ENCODE results near the gene CRYBG3.

Gene CRYBG3

DNA sequence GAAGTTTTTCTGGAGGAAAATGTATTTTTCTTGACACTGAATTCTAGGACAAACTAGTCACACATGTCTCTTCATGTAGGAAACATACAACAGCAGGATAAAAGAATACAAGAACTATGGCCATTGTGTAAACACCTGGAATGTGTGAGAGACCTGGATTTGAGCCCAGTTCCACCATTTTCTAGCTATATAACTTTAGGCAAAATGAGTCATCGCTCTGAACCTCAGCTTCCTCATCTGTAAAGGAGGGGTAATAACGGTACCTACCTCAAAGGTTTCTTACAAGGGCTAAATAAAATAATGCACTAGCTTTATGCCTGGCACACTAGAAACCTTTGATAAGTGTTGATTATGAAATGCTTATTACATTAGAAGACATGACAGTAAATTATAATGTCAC is 92.6 kb downstream of the CRYBG3 start:
- POLR2A ChIA-PET, result no interaction called here
- CTCF ChIA-PET, result interaction anchor here (0.6 kb wide), 1 partner anchor 149 kb away, joined by 3 read pairs; no protein-coding TSS in a partner anchor
- TF ChIP-seq SETDB1 (IDR thresholded peaks at IDR 0.05; ENCODE audit: insufficient read length, low read length), result no peak
- no peak for TF ChIP-seq BCL11B (tag by site-specific recombination; IDR thresholded peaks at IDR 0.05; ENCODE audit: low read depth)
- TF ChIP-seq ZNF366 (tag by site-specific recombination; conservative IDR thresholded peaks at IDR 0.05), result 0 out of 2 replicates have a peak, but pooled peaks have one; percentile 26
- Histone ChIP-seq H3K27ac (ENCODE audit: extremely low read depth, low read depth, low read length) (no peak overlapping the region), H3K36me3 (ENCODE audit: control insufficient read depth in 2 of 2, insufficient read depth in 1 of 2, low read length in 2 of 2) (peaks cover 0 to 7% of the 10 kb centered on the region in 2 experiments; a peak in 1 of 3 replicates), H3K4me1 (ENCODE audit: control insufficient read depth, insufficient read depth, low read length) (no peaks in the 10 kb centered on the region), H3K9me3 (ENCODE audit: control insufficient read depth, insufficient read depth, low read depth, low read length) (no peaks in the 10 kb centered on the region), H3K4me3 (ENCODE audit: low read depth, low read length) (no peak overlapping the region)

DNA sequence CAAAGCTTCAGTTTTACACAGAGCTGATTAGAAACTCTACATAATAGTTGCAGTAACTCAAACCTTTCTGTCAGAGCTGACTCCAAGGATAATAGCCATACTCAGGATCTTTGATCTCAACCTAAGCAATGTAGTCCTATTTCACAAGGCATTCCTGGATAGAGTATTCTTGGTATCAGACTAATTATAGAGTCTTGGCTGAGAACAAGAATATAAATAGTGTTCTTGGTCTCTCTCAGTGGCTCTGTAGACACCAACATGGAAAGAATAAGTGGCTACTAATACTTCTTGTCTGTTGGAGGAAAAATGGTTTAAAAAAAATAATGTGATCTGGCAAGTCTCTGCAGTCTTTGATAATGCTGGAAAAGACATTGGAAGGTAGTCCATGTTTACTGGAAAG is 94.8 kb downstream of the CRYBG3 start:
- H3K9me3 ChIP-seq (ENCODE audit: control insufficient read depth, insufficient read depth, low read depth, low read length), result no peaks in the 10 kb centered on the region
- ChIA-PET CTCF (no interaction called here), POLR2A (no interaction called here)
- no peaks in the 10 kb centered on the region for H3K4me1 ChIP-seq (ENCODE audit: control insufficient read depth, insufficient read depth, low read length)
- H3K36me3 ChIP-seq (ENCODE audit: control insufficient read depth in 2 of 2, insufficient read depth in 1 of 2, low read length in 2 of 2), result peaks cover 0 to 7% of the 10 kb centered on the region in 2 experiments; a peak in 1 of 3 replicates
- H3K27ac ChIP-seq (ENCODE audit: extremely low read depth, low read depth, low read length), result no peak overlapping the region
- TF ChIP-seq ZNF701 (tag by site-specific recombination; IDR thresholded peaks at IDR 0.05), result no peak
- no peak overlapping the region for H3K4me3 ChIP-seq (ENCODE audit: low read depth, low read length)

DNA sequence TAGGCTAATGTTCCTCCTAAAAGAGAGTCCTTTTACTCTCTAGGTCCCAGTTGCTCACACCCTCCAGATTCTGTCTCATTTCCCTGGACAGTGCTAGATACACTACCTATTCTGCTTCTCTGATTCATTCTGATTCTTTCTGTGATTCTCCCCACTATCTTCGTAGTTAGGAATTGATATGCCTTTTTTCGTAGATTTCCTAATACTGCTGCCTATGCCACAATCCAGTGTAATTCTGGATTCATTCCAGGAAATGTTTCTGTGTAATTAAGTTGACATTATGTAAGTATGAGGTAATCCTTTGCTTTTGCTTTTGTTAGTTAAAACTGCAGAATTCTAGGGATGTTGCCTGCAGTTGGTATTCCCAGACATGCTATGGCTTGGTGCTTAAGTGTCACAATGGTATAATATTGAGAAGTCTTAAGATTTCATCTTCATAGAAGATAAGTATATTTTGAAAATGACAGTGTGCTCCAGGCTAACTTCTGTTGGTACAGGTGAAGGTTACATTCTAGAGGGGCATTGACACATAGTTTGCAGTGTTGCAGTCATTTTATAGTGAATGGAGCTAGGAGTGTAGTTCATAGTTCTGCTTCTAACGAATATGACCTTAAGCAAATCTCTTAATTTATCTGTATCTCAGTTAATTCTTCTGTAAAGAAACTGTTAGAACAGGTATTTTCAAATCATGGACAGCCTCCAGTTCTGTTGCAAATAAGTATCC is 96.2 kb downstream of the CRYBG3 start:
- H3K27ac ChIP-seq (ENCODE audit: extremely low read depth, low read depth, low read length), result no peak overlapping the region
- CTCF ChIA-PET, result interaction anchor here (0.6 kb wide), 1 partner anchor 124 kb away, joined by 3 read pairs; no protein-coding TSS in a partner anchor
- no peaks in the 10 kb centered on the region for H3K9me3 ChIP-seq (ENCODE audit: control insufficient read depth, insufficient read depth, low read depth, low read length)
- peaks cover 0 to 7% of the 10 kb centered on the region in 2 experiments; a peak in 1 of 3 replicates for H3K36me3 ChIP-seq (ENCODE audit: control insufficient read depth in 2 of 2, insufficient read depth in 1 of 2, low read length in 2 of 2)
- POLR2A ChIA-PET, result no interaction called here
- TF ChIP-seq, protein P1, sequence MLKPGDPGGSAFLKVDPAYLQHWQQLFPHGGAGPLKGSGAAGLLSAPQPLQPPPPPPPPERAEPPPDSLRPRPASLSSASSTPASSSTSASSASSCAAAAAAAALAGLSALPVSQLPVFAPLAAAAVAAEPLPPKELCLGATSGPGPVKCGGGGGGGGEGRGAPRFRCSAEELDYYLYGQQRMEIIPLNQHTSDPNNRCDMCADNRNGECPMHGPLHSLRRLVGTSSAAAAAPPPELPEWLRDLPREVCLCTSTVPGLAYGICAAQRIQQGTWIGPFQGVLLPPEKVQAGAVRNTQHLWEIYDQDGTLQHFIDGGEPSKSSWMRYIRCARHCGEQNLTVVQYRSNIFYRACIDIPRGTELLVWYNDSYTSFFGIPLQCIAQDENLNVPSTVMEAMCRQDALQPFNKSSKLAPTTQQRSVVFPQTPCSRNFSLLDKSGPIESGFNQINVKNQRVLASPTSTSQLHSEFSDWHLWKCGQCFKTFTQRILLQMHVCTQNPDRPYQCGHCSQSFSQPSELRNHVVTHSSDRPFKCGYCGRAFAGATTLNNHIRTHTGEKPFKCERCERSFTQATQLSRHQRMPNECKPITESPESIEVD (tag by site-specific recombination; IDR thresholded peaks at IDR 0.05), result peak; percentile 63
- TF ChIP-seq ZNF600 (tag by site-specific recombination; IDR thresholded peaks at IDR 0.05), result 0 out of 2 replicates have a peak, but pooled peaks have one; percentile 45
- TF ChIP-seq ZFP41 (tag by site-specific recombination; IDR thresholded peaks at IDR 0.05; ENCODE audit: borderline replicate concordance), result no peak
- 0 out of 2 replicates have a peak, but pooled peaks have one; percentile 21 for TF ChIP-seq ZEB2 (tag by site-specific recombination; IDR thresholded peaks at IDR 0.05)
- TF ChIP-seq ZNF366 (tag by site-specific recombination; conservative IDR thresholded peaks at IDR 0.05), result peak; percentile 57
- no peak for TF ChIP-seq ZSCAN30 (tag by site-specific recombination; IDR thresholded peaks at IDR 0.05)
- peak; percentile 58 for TF ChIP-seq ZNF629 (tag by site-specific recombination; IDR thresholded peaks at IDR 0.05)
- TF ChIP-seq, protein P2, sequence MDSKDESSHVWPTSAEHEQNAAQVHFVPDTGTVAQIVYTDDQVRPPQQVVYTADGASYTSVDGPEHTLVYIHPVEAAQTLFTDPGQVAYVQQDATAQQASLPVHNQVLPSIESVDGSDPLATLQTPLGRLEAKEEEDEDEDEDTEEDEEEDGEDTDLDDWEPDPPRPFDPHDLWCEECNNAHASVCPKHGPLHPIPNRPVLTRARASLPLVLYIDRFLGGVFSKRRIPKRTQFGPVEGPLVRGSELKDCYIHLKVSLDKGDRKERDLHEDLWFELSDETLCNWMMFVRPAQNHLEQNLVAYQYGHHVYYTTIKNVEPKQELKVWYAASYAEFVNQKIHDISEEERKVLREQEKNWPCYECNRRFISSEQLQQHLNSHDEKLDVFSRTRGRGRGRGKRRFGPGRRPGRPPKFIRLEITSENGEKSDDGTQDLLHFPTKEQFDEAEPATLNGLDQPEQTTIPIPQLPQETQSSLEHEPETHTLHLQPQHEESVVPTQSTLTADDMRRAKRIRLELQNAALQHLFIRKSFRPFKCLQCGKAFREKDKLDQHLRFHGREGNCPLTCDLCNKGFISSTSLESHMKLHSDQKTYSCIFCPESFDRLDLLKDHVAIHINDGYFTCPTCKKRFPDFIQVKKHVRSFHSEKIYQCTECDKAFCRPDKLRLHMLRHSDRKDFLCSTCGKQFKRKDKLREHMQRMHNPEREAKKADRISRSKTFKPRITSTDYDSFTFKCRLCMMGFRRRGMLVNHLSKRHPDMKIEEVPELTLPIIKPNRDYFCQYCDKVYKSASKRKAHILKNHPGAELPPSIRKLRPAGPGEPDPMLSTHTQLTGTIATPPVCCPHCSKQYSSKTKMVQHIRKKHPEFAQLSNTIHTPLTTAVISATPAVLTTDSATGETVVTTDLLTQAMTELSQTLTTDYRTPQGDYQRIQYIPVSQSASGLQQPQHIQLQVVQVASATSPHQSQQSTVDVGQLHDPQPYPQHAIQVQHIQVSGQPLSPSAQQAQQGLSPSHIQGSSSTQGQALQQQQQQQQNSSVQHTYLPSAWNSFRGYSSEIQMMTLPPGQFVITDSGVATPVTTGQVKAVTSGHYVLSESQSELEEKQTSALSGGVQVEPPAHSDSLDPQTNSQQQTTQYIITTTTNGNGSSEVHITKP (tag by site-specific recombination; IDR thresholded peaks at IDR 0.05), result peak; percentile 44
- TF ChIP-seq ZNF223 (tag by site-specific recombination; IDR thresholded peaks at IDR 0.05), result no peak
- TF ChIP-seq, protein P3, sequence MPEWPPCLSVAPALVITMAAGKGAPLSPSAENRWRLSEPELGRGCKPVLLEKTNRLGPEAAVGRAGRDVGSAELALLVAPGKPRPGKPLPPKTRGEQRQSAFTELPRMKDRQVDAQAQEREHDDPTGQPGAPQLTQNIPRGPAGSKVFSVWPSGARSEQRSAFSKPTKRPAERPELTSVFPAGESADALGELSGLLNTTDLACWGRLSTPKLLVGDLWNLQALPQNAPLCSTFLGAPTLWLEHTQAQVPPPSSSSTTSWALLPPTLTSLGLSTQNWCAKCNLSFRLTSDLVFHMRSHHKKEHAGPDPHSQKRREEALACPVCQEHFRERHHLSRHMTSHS (tag by site-specific recombination; IDR thresholded peaks at IDR 0.05), result no peak
- peak; percentile 24; the same call in 1 of the 2 replicates for TF ChIP-seq PRDM1 (tag by site-specific recombination; IDR thresholded peaks at IDR 0.05)
- TF ChIP-seq, protein P4, sequence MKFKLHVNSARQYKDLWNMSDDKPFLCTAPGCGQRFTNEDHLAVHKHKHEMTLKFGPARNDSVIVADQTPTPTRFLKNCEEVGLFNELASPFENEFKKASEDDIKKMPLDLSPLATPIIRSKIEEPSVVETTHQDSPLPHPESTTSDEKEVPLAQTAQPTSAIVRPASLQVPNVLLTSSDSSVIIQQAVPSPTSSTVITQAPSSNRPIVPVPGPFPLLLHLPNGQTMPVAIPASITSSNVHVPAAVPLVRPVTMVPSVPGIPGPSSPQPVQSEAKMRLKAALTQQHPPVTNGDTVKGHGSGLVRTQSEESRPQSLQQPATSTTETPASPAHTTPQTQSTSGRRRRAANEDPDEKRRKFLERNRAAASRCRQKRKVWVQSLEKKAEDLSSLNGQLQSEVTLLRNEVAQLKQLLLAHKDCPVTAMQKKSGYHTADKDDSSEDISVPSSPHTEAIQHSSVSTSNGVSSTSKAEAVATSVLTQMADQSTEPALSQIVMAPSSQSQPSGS (tag by site-specific recombination; IDR thresholded peaks at IDR 0.05; ENCODE audit: low read depth), result peak; percentile 77
- TF ChIP-seq ZNF274 (IDR thresholded peaks at IDR 0.05; ENCODE audit: low read length), result no peak
- TF ChIP-seq ZNF274 (tag by site-specific recombination; IDR thresholded peaks at IDR 0.05; ENCODE audit: borderline replicate concordance), result no peak
- TF ChIP-seq TCF7L2 (IDR thresholded peaks at IDR 0.05; ENCODE audit: borderline replicate concordance, low read depth, low read length), result no peak
- H3K4me1 ChIP-seq (ENCODE audit: control insufficient read depth, insufficient read depth, low read length), result no peaks in the 10 kb centered on the region
- no peak overlapping the region for H3K4me3 ChIP-seq (ENCODE audit: low read depth, low read length)
